Keratinocyte (primary cell): Measurements from ENCODE around the gene TMEM266. TPM values are rescaled to one million over a fixed set of nuclear protein-coding genes. Genes with fewer than 3 reads are reported as not detected.
A peak's percentile ranks its signal among the peaks of the same experiment; 100 is the strongest.

Source experiments
- DNase-seq: peaks from one replicate; pipeline ENCODE4 v3.0.0-alpha.2; 2011; ENCODE audit warnings: low read depth, missing footprints, low spot score
- FAIRE-seq: peaks from 2 replicates; lab custom pipeline; 2011; peaks lifted over from hg19 to GRCh38; lab: Jason Lieb, UNC
- H2AFZ ChIP-seq: 2 replicates; pipeline ENCODE4 v1.6.0; 2012; ENCODE audit warnings: low read length, control low read depth, inconsistent platforms; ENCODE audit not compliant: control insufficient read depth
- H3K27ac ChIP-seq: 2 replicates; pipeline ENCODE4 v1.5.1; 2011; ENCODE audit warnings: low read length; ENCODE audit not compliant: control insufficient read depth, insufficient read depth
- H3K27me3 ChIP-seq: 3 replicates; pipeline ENCODE4 v1.6.0; 2011; ENCODE audit warnings: low read length; ENCODE audit not compliant: control insufficient read depth, insufficient read depth; ENCODE audit errors: extremely low read depth
- H3K36me3 ChIP-seq, 2 experiments: 2 replicates in 1 of 2; 3 replicates in 1 of 2; pipeline ENCODE4 v1.5.1; 2011; ENCODE audit warnings: low read length in 2 of 2, mild to moderate bottlenecking in 1 of 2; ENCODE audit not compliant: control insufficient read depth in 2 of 2, insufficient read depth in 2 of 2; ENCODE audit errors: extremely low read depth in 1 of 2
- H3K4me1 ChIP-seq: 3 replicates; pipeline ENCODE4 v1.5.1; 2011; ENCODE audit warnings: low read length; ENCODE audit not compliant: control insufficient read depth, insufficient read depth; ENCODE audit errors: extremely low read depth
- H3K4me2 ChIP-seq: 3 replicates; pipeline ENCODE4 v1.6.0; 2011; ENCODE audit warnings: low read depth, low read length; ENCODE audit not compliant: control insufficient read depth, insufficient read depth; ENCODE audit errors: extremely low read depth
- H3K4me3 ChIP-seq, 3 experiments: fragments of 200-600 bp in 1 of 3; sonication (generic) in 1 of 3; 2 replicates in 2 of 3; 3 replicates in 1 of 3; pipeline ENCODE4 v1.5.1; 2011 to 2016; ENCODE audit warnings: low read length in 3 of 3, mild to moderate bottlenecking in 3 of 3, control low read depth in 2 of 3, inconsistent platforms in 1 of 3, low read depth in 1 of 3, mixed read lengths in 1 of 3, mixed run types in 1 of 3, moderate library complexity in 1 of 3; ENCODE audit not compliant: control insufficient read depth in 2 of 3, insufficient read depth in 2 of 3; ENCODE audit errors: extremely low read depth in 1 of 3
- H3K79me2 ChIP-seq: 2 replicates; pipeline ENCODE4 v1.6.0; 2012; ENCODE audit warnings: low read length; ENCODE audit not compliant: control insufficient read depth, insufficient read depth
- H3K9ac ChIP-seq: 3 replicates; pipeline ENCODE4 v1.6.0; 2011; ENCODE audit warnings: low read length; ENCODE audit not compliant: control insufficient read depth, insufficient read depth; ENCODE audit errors: extremely low read depth
- H3K9me1 ChIP-seq: 3 replicates; pipeline ENCODE4 v1.6.0; 2011; ENCODE audit warnings: low read length; ENCODE audit not compliant: control insufficient read depth, insufficient read depth; ENCODE audit errors: extremely low read depth
- H3K9me3 ChIP-seq: 2 replicates; pipeline ENCODE4 v1.5.1; 2012; ENCODE audit warnings: low read depth, low read length; ENCODE audit not compliant: control insufficient read depth
- H4K20me1 ChIP-seq: 3 replicates; pipeline ENCODE4 v1.6.0; 2011; ENCODE audit warnings: low read length; ENCODE audit not compliant: control insufficient read depth, insufficient read depth; ENCODE audit errors: extremely low read depth
- CTCF ChIP-seq, 3 experiments: IDR thresholded peaks in 1 of 3; conservative IDR thresholded peaks in 1 of 3; optimal IDR thresholded peaks in 1 of 3; 2 replicates in 2 of 3; 3 replicates in 1 of 3; pipeline versions ENCODE3 to v1.5.1; 2011; ENCODE audit warnings: low read length in 3 of 3, mild to moderate bottlenecking in 3 of 3, moderate library complexity in 2 of 3, control low read depth in 1 of 3, inconsistent platforms in 1 of 3; ENCODE audit not compliant: insufficient read depth in 2 of 3; ENCODE audit errors: extremely low read depth in 1 of 3
- EZH2 ChIP-seq: IDR thresholded peaks from one replicate; pipeline ENCODE4 v1.6.1; 2012; ENCODE audit warnings: inconsistent platforms, mild to moderate bottlenecking, low read length, moderate library complexity
- dilution Hi-C: fragments of 300-500 bp; cut with MboI; formaldehyde crosslinking; loops from one replicate; pipeline ENCODE4 v1.7.0; 2020; ENCODE audit warnings: low sequenced_read_pairs; ENCODE audit not compliant: extremely low pct_ligation_motif_present
- polyA plus RNA-seq, 5 experiments: library from polyadenylated mRNA; depleted of rRNA in 3 of 5; stranded (reverse) in 3 of 5; stranded (forward) in 1 of 5; unstranded in 1 of 5; fragments of >200 nt; gene quantifications; 1 replicate in 1 of 5; 2 replicates in 3 of 5; 3 replicates in 1 of 5; pipeline versions ENCODE4 v1.2.1 to v1.2.3, GENCODE V29; 2011 to 2012; ENCODE audit warnings: missing spikeins in 2 of 5, low read depth in 1 of 5, low replicate concordance in 1 of 5

The TMEM266 gene
- polyA plus RNA-seq, 1 donor (not counting 4 experiments of a cell fraction or from before 2014, with no cell fraction given): 0.03 TPM

DNA sequence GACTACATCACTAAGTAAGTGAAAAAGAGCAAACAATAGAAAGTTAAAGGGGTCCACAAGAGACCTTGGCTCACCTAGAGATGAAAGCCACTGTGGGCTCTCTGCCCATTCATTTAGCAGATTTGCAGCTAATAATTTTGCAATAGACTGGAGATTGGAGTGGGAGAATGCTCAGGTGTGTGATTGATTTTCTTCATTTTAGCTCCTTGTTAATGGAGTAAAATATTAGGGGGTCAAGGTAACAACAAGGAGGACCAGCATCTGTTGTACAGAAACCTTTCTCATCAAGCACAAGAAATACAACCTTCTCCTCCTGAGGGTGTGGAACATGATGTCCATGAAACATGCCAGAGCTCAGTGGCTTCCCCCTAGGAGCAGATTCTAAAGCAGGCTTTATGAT lies 63.2 kb downstream of the TMEM266 start:
- H3K79me2 ChIP-seq: no peaks in the 10 kb centered on the region
- no peak overlapping the region for H3K9ac ChIP-seq
- H3K4me3 ChIP-seq: no peak overlapping the region
- H3K27me3 ChIP-seq: no peaks in the 10 kb centered on the region
- TF ChIP-seq EZH2 (no peak), CTCF (optimal IDR thresholded peaks at IDR 0.05 in 1 of 3, IDR thresholded peaks at IDR 0.05 in 1 of 3, conservative IDR thresholded peaks at IDR 0.05 in 1 of 3; ENCODE audit: extremely low read depth in 1 of 3, insufficient read depth in 2 of 3, low read length in 3 of 3) (no peak)
- H3K9me3 ChIP-seq: no peaks in the 10 kb centered on the region
- no peaks in the 10 kb centered on the region for H3K4me1 ChIP-seq
- FAIRE-seq: peak; percentile 29
- no peak overlapping the region for H2AFZ ChIP-seq
- H3K27ac ChIP-seq: no peak overlapping the region
- no peak for DNase-seq
- no peaks in the 10 kb centered on the region for H3K36me3 ChIP-seq
- no peaks in the 10 kb centered on the region for H4K20me1 ChIP-seq
- dilution Hi-C loops: no loop called here
- H3K4me2 ChIP-seq: no peak overlapping the region
- no peaks in the 10 kb centered on the region for H3K9me1 ChIP-seq

- Histone ChIP-seq H3K4me1 (no peaks in the 10 kb centered on the region), H2AFZ (no peak overlapping the region), H3K27ac (no peak overlapping the region), H4K20me1 (no peaks in the 10 kb centered on the region), H3K9me3 (no peaks in the 10 kb centered on the region), H3K9me1 (no peaks in the 10 kb centered on the region), H3K9ac (no peak overlapping the region), H3K79me2 (no peaks in the 10 kb centered on the region), H3K4me3 (no peak overlapping the region), H3K36me3 (no peaks in the 10 kb centered on the region), H3K27me3 (no peaks in the 10 kb centered on the region), H3K4me2 (no peak overlapping the region)
- FAIRE-seq: no peak
- dilution Hi-C loops: no loop called here
- TF ChIP-seq EZH2 (no peak), CTCF (optimal IDR thresholded peaks at IDR 0.05 in 1 of 3, IDR thresholded peaks at IDR 0.05 in 1 of 3, conservative IDR thresholded peaks at IDR 0.05 in 1 of 3; ENCODE audit: extremely low read depth in 1 of 3, insufficient read depth in 2 of 3, low read length in 3 of 3) (no peak)
- no peak for DNase-seq
These were observed 67.4 kb downstream of the TMEM266 start for GRCh38 chr15:76127169-76127568.
